NB4 (cell line): ENCODE results near the gene ZXDC.

Source experiments
- POLR2A ChIP-seq: IDR thresholded peaks from 2 replicates; pipeline ENCODE4 v1.6.1; 2011; ENCODE audit warnings: mild to moderate bottlenecking; ENCODE audit not compliant: insufficient read length; ENCODE audit errors: extremely low read depth
- TF ChIP-seq, protein P1 (sequence below): IDR thresholded peaks from one replicate; pipeline ENCODE4 v1.5.1; 2012; ENCODE audit warnings: low read depth, low read length
- TF ChIP-seq, protein P2 (sequence below): IDR thresholded peaks from 2 replicates; pipeline ENCODE4 v1.6.1; 2011; ENCODE audit warnings: low read depth, low read length

- TF ChIP-seq, protein P1, sequence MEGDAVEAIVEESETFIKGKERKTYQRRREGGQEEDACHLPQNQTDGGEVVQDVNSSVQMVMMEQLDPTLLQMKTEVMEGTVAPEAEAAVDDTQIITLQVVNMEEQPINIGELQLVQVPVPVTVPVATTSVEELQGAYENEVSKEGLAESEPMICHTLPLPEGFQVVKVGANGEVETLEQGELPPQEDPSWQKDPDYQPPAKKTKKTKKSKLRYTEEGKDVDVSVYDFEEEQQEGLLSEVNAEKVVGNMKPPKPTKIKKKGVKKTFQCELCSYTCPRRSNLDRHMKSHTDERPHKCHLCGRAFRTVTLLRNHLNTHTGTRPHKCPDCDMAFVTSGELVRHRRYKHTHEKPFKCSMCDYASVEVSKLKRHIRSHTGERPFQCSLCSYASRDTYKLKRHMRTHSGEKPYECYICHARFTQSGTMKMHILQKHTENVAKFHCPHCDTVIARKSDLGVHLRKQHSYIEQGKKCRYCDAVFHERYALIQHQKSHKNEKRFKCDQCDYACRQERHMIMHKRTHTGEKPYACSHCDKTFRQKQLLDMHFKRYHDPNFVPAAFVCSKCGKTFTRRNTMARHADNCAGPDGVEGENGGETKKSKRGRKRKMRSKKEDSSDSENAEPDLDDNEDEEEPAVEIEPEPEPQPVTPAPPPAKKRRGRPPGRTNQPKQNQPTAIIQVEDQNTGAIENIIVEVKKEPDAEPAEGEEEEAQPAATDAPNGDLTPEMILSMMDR, result no peak
- TF ChIP-seq POLR2A, result no peak
- TF ChIP-seq, protein P2, sequence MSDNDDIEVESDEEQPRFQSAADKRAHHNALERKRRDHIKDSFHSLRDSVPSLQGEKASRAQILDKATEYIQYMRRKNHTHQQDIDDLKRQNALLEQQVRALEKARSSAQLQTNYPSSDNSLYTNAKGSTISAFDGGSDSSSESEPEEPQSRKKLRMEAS, result no peak
These were observed 53.1 kb downstream of the ZXDC start for GRCh38 chr3:126422571-126423091.
